Neural crest cell (in vitro differentiated cells): ENCODE measurements around the gene GAL3ST2. TPM values are rescaled to one million over a fixed set of nuclear protein-coding genes. Genes with fewer than 3 reads are reported as not detected.
"Not testable (repeated sequence)": the region's sequence is repeated elsewhere in the genome, so short reads cannot be mapped to it uniquely, and the experiment has no call there.

Experiments used
- DNase-seq: peaks from one replicate; pipeline ENCODE4 v3.0.0; 2021; ENCODE audit warnings: low read depth, mixed read lengths, low spot score
- H3K27ac Mint-ChIP-seq: one replicate; pipeline ENCODE4 v1.8.0; 2021; ENCODE audit warnings: mild to moderate bottlenecking, mixed read lengths; ENCODE audit not compliant: unreplicated experiment
- H3K27me3 Mint-ChIP-seq: 2 replicates; pipeline ENCODE4 v1.8.0; 2021; ENCODE audit warnings: low read depth, mild to moderate bottlenecking, mixed read lengths
- H3K36me3 Mint-ChIP-seq: 2 replicates; pipeline ENCODE4 v1.8.0; 2021; ENCODE audit warnings: low read depth, mild to moderate bottlenecking, mixed read lengths
- H3K4me1 Mint-ChIP-seq: 2 replicates; pipeline ENCODE4 v1.8.0; 2021; ENCODE audit warnings: mixed read lengths
- H3K4me3 Mint-ChIP-seq: one replicate; pipeline ENCODE4 v1.8.0; 2021; ENCODE audit warnings: mild to moderate bottlenecking, mixed read lengths
- H3K9me3 Mint-ChIP-seq: 2 replicates; pipeline ENCODE4 v1.8.0; 2021; ENCODE audit warnings: mixed read lengths
- total RNA-seq: library from RNA; stranded (reverse); gene quantifications from 2 replicates; pipeline ENCODE4 v1.2.1, GENCODE V29; 2021
- TF ChIP-seq, protein P1 (sequence below): fragments of 200-600 bp; sonication (generic); conservative IDR thresholded peaks from 2 replicates; pipeline ENCODE4 v1.5.0; 2021; ENCODE audit warnings: antibody characterized with exemption, mild to moderate bottlenecking

GAL3ST2 gene
- total RNA-seq, 1 donor from 2014 or later, result 0.28 TPM

DNA sequence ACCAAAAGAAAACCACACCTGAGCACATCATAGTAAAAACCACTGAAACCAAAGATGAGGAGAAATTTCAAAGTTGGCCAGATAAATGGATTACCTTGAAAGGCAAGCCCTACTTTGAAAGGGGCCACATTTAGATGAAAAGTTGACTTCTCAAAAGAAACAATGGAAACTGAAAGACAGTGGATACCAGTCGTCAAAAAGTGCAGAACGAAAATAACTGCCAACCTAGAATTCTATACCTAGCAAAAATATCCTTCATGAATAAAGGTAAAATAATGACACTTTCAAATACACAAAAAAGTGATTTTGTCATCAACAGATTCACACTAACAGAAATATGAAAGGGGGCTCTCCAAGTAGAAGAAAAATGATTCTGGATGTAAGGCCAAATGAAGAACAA lies 50.8 kb downstream of the GAL3ST2 start:
- Mint-ChIP-seq H3K4me3 (no peak overlapping the region), H3K4me1 (peaks cover 11% of the 10 kb centered on the region), H3K9me3 (peaks cover 31% of the 10 kb centered on the region), H3K36me3 (peaks cover 22% of the 10 kb centered on the region), H3K27me3 (peaks cover 30% of the 10 kb centered on the region), H3K27ac (no peak overlapping the region)
- no peak for DNase-seq
- TF ChIP-seq, protein P1, sequence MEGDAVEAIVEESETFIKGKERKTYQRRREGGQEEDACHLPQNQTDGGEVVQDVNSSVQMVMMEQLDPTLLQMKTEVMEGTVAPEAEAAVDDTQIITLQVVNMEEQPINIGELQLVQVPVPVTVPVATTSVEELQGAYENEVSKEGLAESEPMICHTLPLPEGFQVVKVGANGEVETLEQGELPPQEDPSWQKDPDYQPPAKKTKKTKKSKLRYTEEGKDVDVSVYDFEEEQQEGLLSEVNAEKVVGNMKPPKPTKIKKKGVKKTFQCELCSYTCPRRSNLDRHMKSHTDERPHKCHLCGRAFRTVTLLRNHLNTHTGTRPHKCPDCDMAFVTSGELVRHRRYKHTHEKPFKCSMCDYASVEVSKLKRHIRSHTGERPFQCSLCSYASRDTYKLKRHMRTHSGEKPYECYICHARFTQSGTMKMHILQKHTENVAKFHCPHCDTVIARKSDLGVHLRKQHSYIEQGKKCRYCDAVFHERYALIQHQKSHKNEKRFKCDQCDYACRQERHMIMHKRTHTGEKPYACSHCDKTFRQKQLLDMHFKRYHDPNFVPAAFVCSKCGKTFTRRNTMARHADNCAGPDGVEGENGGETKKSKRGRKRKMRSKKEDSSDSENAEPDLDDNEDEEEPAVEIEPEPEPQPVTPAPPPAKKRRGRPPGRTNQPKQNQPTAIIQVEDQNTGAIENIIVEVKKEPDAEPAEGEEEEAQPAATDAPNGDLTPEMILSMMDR, result no peak

DNA sequence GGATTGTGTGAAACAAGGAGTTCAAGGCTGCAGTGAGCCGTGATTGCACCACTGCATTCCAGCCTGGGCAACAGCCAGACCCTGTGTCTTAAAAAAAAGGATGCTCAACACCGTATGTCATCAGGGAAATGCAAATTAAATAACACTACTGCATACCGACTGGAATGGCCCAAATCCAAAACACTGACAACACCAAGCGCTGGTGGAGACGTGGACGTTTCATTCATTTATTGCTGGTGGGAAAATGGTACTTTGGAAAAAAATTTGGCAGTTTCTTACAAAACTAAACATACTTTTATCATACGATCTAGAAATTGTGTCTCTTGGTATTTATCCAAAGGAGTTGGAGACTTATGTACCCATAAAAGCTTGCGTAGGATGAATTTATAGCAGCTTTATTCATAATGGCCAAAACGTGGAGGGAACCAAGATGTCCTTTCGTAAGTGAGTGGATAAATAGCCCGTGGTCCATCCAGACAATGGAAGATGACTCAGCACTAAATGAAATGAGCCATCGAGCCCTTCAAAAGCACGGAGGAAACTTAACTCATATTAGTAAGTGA lies 56.6 kb downstream of the GAL3ST2 start:
- H3K4me1 Mint-ChIP-seq, result peaks cover 11% of the 10 kb centered on the region
- DNase-seq, result no peak
- H3K9me3 Mint-ChIP-seq, result peaks cover 14% of the 10 kb centered on the region
- H3K27me3 Mint-ChIP-seq, result peaks cover 16% of the 10 kb centered on the region
- H3K36me3 Mint-ChIP-seq, result peaks cover 4% of the 10 kb centered on the region
- no peak overlapping the region for H3K4me3 Mint-ChIP-seq
- TF ChIP-seq, protein P1, result no peak
- no peak overlapping the region for H3K27ac Mint-ChIP-seq

DNA sequence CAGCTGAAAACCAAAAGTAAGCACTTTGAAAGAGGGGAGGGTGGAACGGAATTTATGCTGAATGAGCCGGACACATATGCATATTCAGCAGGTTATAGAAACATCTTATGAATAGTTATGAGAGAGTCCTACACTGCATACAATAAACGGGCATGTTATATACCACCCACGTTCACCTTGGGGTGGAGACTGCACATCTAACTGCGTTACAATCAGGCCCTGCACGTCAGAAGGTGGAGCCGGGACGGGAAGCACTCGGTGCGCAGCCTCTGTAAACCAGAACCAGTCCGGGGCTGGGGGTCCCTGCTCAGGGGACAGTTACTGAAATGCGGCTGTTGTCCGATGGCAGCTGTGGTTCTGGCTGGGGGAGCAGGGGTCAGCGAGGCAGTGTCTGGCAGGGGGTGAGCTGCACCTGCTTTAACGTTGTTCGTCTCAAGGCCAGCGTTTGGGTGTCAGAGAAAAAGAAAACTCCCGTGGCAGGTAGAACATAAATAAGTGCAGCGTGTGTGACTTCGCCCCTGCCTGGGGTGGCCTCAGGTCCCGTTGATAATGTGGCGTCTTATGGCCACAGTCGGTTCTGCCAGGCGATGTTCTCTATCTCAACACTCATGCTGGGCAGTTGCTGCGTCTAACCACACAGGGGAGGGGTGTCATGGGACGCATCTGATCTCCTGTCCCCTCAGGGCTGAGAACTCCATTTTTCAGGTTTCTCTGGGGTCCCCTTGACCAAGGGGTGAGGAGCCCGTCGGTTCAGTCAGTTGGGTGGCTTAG lies 57.3 kb downstream of the GAL3ST2 start:
- Mint-ChIP-seq H3K27me3 (peaks cover 16% of the 10 kb centered on the region), H3K4me1 (peaks cover 11% of the 10 kb centered on the region), H3K9me3 (peaks cover 12% of the 10 kb centered on the region)
- DNase-seq, H3K4me3 Mint-ChIP-seq, H3K36me3 Mint-ChIP-seq, H3K27ac Mint-ChIP-seq: not testable (repeated sequence)

DNA sequence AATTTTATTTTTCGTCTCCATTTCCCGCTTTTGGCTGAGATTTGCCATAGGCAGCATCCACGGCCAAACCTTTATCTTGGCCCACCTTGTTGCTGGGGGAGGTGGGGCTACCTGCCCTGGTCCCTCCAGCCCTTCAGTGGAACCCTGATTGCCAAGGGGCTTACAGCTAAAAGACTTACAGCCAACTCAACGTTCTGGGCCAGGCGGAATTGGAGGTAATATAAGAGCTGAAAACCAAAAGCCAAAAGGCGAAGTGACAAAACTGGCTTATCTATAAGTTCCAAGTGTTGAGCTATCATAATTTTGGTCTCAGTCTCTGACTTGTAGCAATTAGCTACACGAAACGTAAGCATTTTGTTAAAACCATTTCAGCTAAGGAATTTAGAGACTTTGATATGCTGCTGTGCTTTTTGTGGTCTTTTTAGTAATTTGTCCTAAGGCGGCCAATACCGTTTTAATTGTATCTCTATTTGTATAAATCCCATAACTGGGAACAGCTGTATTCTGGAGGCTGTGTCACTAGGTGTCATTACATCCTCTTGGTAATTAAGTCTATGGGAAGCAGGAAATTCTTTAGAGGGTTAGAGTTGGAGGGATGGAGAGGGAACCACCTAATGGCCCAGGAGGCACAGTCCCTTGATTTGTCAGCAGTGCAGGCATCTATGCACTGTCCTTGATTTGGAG lies 58.0 kb downstream of the GAL3ST2 start:
- DNase-seq, result no peak
- TF ChIP-seq, protein P1, result no peak
- Mint-ChIP-seq H3K9me3 (peaks cover 12% of the 10 kb centered on the region), H3K27me3 (peaks cover 16% of the 10 kb centered on the region), H3K4me1 (peaks cover 11% of the 10 kb centered on the region), H3K27ac (no peak overlapping the region), H3K4me3 (no peak overlapping the region), H3K36me3 (peaks cover 4% of the 10 kb centered on the region)

DNA sequence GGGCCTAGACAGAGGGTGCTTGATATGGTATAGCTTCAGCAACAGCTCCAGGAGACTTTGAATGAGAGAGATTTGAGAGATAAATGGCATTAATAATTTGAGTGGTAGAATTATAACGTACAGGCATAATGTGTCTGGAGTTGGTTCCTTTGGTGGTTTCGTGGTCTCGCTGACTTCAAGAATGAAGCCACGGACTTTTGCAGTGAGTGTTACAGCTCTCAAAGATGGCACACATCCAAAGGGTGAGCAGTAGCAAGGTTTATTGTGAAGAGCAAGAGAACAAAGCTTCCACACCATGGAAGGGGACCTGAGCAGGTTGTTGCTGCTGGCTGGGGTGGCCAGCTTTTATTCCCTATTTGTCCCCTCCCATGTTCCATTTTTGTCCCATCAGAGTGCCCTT lies 59.0 kb downstream of the GAL3ST2 start:
- TF ChIP-seq, protein P1, result no peak
- Mint-ChIP-seq H3K27me3 (peaks cover 16% of the 10 kb centered on the region), H3K27ac (no peak overlapping the region), H3K4me3 (no peak overlapping the region), H3K9me3 (peaks cover 12% of the 10 kb centered on the region), H3K36me3 (peaks cover 4% of the 10 kb centered on the region), H3K4me1 (peaks cover 11% of the 10 kb centered on the region)
- DNase-seq, result no peak

DNA sequence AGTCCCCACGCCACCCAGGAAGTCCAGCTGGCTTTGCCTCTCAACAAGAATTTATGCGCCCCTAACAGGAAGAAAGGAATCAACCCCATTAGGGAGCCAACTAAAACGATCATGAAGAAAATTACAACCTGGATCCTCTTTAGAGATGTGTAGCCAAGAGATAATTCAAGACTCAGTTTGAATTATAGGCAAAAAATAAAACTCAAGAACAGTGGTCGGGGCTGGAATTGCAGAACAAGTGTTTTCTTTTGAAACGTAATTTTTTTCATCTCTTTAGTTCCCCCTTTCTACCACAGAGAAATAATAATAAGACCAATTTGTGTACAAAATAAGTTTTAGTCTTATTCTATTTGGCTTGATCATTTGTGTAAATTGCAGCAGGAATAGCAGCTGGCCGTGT lies 59.7 kb downstream of the GAL3ST2 start:
- peaks cover 8% of the 10 kb centered on the region for H3K9me3 Mint-ChIP-seq
- no peak overlapping the region for H3K27ac Mint-ChIP-seq
- TF ChIP-seq, protein P1, result no peak
- no peak for DNase-seq
- peaks cover 4% of the 10 kb centered on the region for H3K36me3 Mint-ChIP-seq
- H3K4me3 Mint-ChIP-seq, result no peak overlapping the region
- peaks cover 18% of the 10 kb centered on the region for H3K27me3 Mint-ChIP-seq
- peaks cover 11% of the 10 kb centered on the region for H3K4me1 Mint-ChIP-seq
